WTC11 (cell line): ENCODE data around the gene TSR3. TPM values are rescaled to one million over a fixed set of nuclear protein-coding genes. Genes with fewer than 3 reads are reported as not detected.

ENCODE experiments used
- ELF4 ChIP-seq: sonication (generic); formaldehyde crosslinking; IDR thresholded peaks from 2 replicates; pipeline ENCODE4 v1.8.1; 2022; ENCODE audit warnings: low read depth, mild to moderate bottlenecking, moderate library complexity, missing genetic modification reagents
- ESRRA ChIP-seq: sonication (generic); formaldehyde crosslinking; IDR thresholded peaks from 2 replicates; pipeline ENCODE4 v1.8.1; 2022; ENCODE audit warnings: mild to moderate bottlenecking, missing genetic modification reagents, borderline replicate concordance
- ETV6 ChIP-seq: sonication (generic); formaldehyde crosslinking; IDR thresholded peaks from 2 replicates; pipeline ENCODE4 v1.8.1; 2022; ENCODE audit warnings: mild to moderate bottlenecking, missing genetic modification reagents
- GTF2I ChIP-seq: fragments of 250-450 bp; sonication (Bioruptor Pico); conservative IDR thresholded peaks from 2 replicates; pipeline ENCODE4 v1.4.0; 2021; ENCODE audit warnings: mild to moderate bottlenecking
- JAZF1 ChIP-seq: fragments of 250-450 bp; sonication (Bioruptor Pico); IDR thresholded peaks from 2 replicates; pipeline ENCODE4 v1.9.0; 2021; ENCODE audit warnings: moderate library complexity, mild to moderate bottlenecking, inconsistent platforms
- JUN ChIP-seq: sonication (generic); formaldehyde crosslinking; IDR thresholded peaks from 2 replicates; pipeline ENCODE4 v1.8.0; 2023; ENCODE audit warnings: mild to moderate bottlenecking, missing genetic modification reagents
- MXD4 ChIP-seq: fragments of 250-450 bp; sonication (Bioruptor Pico); IDR thresholded peaks from 2 replicates; pipeline ENCODE4 v1.8.0; 2021; ENCODE audit warnings: mild to moderate bottlenecking, moderate library complexity, borderline replicate concordance
- NFATC4 ChIP-seq: fragments of 250-450 bp; sonication (Bioruptor Pico); IDR thresholded peaks from 2 replicates; pipeline ENCODE4 v1.9.0; 2021; ENCODE audit warnings: mild to moderate bottlenecking
- NFYB ChIP-seq: sonication (generic); formaldehyde crosslinking; conservative IDR thresholded peaks from 2 replicates; pipeline ENCODE4 v1.8.0; 2022; ENCODE audit warnings: low read depth, missing genetic modification reagents
- TCF7 ChIP-seq: sonication (generic); formaldehyde crosslinking; IDR thresholded peaks from 2 replicates; pipeline ENCODE4 v1.8.0; 2022; ENCODE audit warnings: mild to moderate bottlenecking, low read depth, missing genetic modification reagents, moderate library complexity
- TEAD1 ChIP-seq: sonication (generic); formaldehyde crosslinking; IDR thresholded peaks from 2 replicates; pipeline ENCODE4 v1.8.0; 2022; ENCODE audit warnings: mild to moderate bottlenecking, missing genetic modification reagents
- ZNF121 ChIP-seq: sonication (generic); formaldehyde crosslinking; IDR thresholded peaks from 2 replicates; pipeline ENCODE4 v1.8.0; 2023; ENCODE audit warnings: missing genetic modification reagents
- ZNF317 ChIP-seq: sonication (generic); formaldehyde crosslinking; IDR thresholded peaks from 2 replicates; pipeline ENCODE4 v1.8.1; 2023; ENCODE audit warnings: low read depth, mild to moderate bottlenecking, moderate library complexity, missing genetic modification reagents, borderline replicate concordance
- total RNA-seq: library from RNA; stranded (reverse); gene quantifications from 3 replicates; pipeline ENCODE4 v1.2.3, GENCODE V29; 2021
- TF ChIP-seq, protein P1 (sequence below): sonication (generic); formaldehyde crosslinking; IDR thresholded peaks from 2 replicates; pipeline ENCODE4 v1.8.1; 2022; ENCODE audit warnings: mild to moderate bottlenecking, moderate library complexity, missing genetic modification reagents
- TF ChIP-seq, protein P2 (sequence below): sonication (generic); formaldehyde crosslinking; IDR thresholded peaks from 2 replicates; pipeline ENCODE4 v1.8.0; 2022; ENCODE audit warnings: mild to moderate bottlenecking, missing genetic modification reagents
- TF ChIP-seq, protein P3 (sequence below): sonication (generic); formaldehyde crosslinking; IDR thresholded peaks from 2 replicates; pipeline ENCODE4 v1.8.0; 2023; ENCODE audit warnings: missing genetic modification reagents
- TF ChIP-seq, protein P4 (sequence below): sonication (generic); formaldehyde crosslinking; IDR thresholded peaks from 2 replicates; pipeline ENCODE4 v1.8.1; 2022; ENCODE audit warnings: missing genetic modification reagents, borderline replicate concordance
- TF ChIP-seq, protein P5 (sequence below): sonication (generic); formaldehyde crosslinking; IDR thresholded peaks from 2 replicates; pipeline ENCODE4 v1.8.1; 2023; ENCODE audit warnings: mild to moderate bottlenecking, missing genetic modification reagents, moderate library complexity
- TF ChIP-seq, protein P6 (sequence below): sonication (generic); formaldehyde crosslinking; IDR thresholded peaks from 2 replicates; pipeline ENCODE4 v1.8.1; 2023; ENCODE audit warnings: mild to moderate bottlenecking, missing genetic modification reagents
- TF ChIP-seq, protein P7 (sequence below): sonication (generic); formaldehyde crosslinking; IDR thresholded peaks from 2 replicates; pipeline ENCODE4 v1.8.0; 2022; ENCODE audit warnings: mild to moderate bottlenecking, missing genetic modification reagents
- TF ChIP-seq, protein P8 (sequence below): fragments of 200-600 bp; IDR thresholded peaks from 2 replicates; pipeline ENCODE4 v1.8.0; 2022; ENCODE audit warnings: antibody characterized with exemption
- TF ChIP-seq, protein P9 (sequence below): sonication (generic); formaldehyde crosslinking; IDR thresholded peaks from 2 replicates; pipeline ENCODE4 v1.8.0; 2023; ENCODE audit warnings: mild to moderate bottlenecking, missing genetic modification reagents

The TSR3 gene
- total RNA-seq, 1 experiment from 2014 or later: 66.3 TPM

DNA sequence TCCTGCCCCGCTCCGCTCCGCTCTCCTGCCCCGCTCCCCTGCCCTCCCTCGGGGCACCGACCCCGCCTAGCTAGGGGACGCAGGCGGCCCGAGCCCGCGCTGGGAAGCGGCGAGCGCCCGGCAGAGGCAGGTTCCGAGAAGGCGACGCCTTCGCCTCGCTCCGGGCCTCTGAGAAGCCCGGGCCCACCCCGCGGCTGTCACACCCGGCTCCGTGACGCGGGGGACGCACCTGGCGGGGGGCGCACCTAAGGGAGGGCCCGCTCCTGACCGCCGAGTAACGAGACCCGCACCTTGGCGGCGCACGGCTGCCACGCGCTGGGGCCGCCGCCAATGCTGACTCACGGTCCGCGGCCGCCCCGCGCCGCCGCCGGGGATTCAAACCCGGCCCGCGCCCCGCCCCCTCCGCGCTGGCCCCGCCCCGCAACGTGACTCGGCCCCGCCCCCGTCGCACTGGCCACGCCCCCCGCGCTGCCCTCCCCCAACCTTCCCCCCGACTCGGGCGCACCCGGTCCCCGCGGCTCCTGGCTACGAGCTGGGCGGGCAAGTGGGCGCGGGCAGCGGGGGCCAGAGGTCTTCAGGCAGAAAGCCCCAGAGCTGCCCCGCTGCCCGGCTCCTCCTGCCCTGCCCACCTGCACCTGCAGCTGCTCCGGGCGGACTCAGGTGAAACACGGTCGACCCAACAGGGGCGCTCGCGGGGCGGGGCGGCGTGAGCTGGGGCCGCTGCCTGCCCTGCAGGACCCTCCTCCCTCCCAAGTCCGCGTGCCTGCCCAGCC is 27.8 kb upstream of the TSR3 start (continued):
- TF ChIP-seq TCF7 (CRISPR knock-in tag) (no peak), ZNF317 (CRISPR knock-in tag) (0 out of 2 replicates have a peak, but pooled peaks have one; percentile 22), ZNF121 (CRISPR knock-in tag) (no peak), ELF4 (no peak), GTF2I (CRISPR knock-in tag) (no peak), MXD4 (no peak), ETV6 (CRISPR knock-in tag) (peak; percentile 30; the same call in 1 of the 2 replicates), NFATC4 (no peak), JUN (CRISPR knock-in tag) (peak; percentile 68), JAZF1 (no peak), ESRRA (no peak), TEAD1 (CRISPR knock-in tag) (no peak; the same call in 1 of the 2 replicates), NFYB (no peak)
- TF ChIP-seq, protein P1, sequence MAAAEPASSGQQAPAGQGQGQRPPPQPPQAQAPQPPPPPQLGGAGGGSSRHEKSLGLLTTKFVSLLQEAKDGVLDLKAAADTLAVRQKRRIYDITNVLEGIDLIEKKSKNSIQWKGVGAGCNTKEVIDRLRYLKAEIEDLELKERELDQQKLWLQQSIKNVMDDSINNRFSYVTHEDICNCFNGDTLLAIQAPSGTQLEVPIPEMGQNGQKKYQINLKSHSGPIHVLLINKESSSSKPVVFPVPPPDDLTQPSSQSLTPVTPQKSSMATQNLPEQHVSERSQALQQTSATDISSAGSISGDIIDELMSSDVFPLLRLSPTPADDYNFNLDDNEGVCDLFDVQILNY (CRISPR knock-in tag): no peak
- TF ChIP-seq, protein P2, sequence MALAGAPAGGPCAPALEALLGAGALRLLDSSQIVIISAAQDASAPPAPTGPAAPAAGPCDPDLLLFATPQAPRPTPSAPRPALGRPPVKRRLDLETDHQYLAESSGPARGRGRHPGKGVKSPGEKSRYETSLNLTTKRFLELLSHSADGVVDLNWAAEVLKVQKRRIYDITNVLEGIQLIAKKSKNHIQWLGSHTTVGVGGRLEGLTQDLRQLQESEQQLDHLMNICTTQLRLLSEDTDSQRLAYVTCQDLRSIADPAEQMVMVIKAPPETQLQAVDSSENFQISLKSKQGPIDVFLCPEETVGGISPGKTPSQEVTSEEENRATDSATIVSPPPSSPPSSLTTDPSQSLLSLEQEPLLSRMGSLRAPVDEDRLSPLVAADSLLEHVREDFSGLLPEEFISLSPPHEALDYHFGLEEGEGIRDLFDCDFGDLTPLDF (CRISPR knock-in tag): no peak; the same call in 1 of the 2 replicates
- TF ChIP-seq, protein P3, sequence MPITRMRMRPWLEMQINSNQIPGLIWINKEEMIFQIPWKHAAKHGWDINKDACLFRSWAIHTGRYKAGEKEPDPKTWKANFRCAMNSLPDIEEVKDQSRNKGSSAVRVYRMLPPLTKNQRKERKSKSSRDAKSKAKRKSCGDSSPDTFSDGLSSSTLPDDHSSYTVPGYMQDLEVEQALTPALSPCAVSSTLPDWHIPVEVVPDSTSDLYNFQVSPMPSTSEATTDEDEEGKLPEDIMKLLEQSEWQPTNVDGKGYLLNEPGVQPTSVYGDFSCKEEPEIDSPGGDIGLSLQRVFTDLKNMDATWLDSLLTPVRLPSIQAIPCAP (CRISPR knock-in tag): no peak
- TF ChIP-seq, protein P4, sequence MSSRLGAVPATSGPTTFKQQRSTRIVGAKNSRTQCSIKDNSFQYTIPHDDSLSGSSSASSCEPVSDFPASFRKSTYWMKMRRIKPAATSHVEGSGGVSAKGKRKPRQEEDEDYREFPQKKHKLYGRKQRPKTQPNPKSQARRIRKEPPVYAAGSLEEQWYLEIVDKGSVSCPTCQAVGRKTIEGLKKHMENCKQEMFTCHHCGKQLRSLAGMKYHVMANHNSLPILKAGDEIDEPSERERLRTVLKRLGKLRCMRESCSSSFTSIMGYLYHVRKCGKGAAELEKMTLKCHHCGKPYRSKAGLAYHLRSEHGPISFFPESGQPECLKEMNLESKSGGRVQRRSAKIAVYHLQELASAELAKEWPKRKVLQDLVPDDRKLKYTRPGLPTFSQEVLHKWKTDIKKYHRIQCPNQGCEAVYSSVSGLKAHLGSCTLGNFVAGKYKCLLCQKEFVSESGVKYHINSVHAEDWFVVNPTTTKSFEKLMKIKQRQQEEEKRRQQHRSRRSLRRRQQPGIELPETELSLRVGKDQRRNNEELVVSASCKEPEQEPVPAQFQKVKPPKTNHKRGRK: no peak
- TF ChIP-seq, protein P5, sequence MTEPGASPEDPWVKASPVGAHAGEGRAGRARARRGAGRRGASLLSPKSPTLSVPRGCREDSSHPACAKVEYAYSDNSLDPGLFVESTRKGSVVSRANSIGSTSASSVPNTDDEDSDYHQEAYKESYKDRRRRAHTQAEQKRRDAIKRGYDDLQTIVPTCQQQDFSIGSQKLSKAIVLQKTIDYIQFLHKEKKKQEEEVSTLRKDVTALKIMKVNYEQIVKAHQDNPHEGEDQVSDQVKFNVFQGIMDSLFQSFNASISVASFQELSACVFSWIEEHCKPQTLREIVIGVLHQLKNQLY (CRISPR knock-in tag): no peak
- TF ChIP-seq, protein P6, sequence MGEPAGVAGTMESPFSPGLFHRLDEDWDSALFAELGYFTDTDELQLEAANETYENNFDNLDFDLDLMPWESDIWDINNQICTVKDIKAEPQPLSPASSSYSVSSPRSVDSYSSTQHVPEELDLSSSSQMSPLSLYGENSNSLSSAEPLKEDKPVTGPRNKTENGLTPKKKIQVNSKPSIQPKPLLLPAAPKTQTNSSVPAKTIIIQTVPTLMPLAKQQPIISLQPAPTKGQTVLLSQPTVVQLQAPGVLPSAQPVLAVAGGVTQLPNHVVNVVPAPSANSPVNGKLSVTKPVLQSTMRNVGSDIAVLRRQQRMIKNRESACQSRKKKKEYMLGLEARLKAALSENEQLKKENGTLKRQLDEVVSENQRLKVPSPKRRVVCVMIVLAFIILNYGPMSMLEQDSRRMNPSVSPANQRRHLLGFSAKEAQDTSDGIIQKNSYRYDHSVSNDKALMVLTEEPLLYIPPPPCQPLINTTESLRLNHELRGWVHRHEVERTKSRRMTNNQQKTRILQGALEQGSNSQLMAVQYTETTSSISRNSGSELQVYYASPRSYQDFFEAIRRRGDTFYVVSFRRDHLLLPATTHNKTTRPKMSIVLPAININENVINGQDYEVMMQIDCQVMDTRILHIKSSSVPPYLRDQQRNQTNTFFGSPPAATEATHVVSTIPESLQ (CRISPR knock-in tag): no peak
- TF ChIP-seq, protein P7, sequence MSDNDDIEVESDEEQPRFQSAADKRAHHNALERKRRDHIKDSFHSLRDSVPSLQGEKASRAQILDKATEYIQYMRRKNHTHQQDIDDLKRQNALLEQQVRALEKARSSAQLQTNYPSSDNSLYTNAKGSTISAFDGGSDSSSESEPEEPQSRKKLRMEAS (CRISPR knock-in tag): peak; percentile 68; the same call in 1 of the 2 replicates
- TF ChIP-seq, protein P8, sequence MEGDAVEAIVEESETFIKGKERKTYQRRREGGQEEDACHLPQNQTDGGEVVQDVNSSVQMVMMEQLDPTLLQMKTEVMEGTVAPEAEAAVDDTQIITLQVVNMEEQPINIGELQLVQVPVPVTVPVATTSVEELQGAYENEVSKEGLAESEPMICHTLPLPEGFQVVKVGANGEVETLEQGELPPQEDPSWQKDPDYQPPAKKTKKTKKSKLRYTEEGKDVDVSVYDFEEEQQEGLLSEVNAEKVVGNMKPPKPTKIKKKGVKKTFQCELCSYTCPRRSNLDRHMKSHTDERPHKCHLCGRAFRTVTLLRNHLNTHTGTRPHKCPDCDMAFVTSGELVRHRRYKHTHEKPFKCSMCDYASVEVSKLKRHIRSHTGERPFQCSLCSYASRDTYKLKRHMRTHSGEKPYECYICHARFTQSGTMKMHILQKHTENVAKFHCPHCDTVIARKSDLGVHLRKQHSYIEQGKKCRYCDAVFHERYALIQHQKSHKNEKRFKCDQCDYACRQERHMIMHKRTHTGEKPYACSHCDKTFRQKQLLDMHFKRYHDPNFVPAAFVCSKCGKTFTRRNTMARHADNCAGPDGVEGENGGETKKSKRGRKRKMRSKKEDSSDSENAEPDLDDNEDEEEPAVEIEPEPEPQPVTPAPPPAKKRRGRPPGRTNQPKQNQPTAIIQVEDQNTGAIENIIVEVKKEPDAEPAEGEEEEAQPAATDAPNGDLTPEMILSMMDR: no peak
- TF ChIP-seq, protein P9, sequence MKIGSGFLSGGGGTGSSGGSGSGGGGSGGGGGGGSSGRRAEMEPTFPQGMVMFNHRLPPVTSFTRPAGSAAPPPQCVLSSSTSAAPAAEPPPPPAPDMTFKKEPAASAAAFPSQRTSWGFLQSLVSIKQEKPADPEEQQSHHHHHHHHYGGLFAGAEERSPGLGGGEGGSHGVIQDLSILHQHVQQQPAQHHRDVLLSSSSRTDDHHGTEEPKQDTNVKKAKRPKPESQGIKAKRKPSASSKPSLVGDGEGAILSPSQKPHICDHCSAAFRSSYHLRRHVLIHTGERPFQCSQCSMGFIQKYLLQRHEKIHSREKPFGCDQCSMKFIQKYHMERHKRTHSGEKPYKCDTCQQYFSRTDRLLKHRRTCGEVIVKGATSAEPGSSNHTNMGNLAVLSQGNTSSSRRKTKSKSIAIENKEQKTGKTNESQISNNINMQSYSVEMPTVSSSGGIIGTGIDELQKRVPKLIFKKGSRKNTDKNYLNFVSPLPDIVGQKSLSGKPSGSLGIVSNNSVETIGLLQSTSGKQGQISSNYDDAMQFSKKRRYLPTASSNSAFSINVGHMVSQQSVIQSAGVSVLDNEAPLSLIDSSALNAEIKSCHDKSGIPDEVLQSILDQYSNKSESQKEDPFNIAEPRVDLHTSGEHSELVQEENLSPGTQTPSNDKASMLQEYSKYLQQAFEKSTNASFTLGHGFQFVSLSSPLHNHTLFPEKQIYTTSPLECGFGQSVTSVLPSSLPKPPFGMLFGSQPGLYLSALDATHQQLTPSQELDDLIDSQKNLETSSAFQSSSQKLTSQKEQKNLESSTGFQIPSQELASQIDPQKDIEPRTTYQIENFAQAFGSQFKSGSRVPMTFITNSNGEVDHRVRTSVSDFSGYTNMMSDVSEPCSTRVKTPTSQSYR (CRISPR knock-in tag): no peak
